K562 (cell line): ENCODE measurements around the gene PTGER3. TPM values are rescaled to one million over a fixed set of nuclear protein-coding genes. Genes with fewer than 3 reads are reported as not detected.
A peak's percentile ranks its signal among the peaks of the same experiment; 100 is the strongest.

ENCODE experiments used
- CBFA2T3 ChIP-seq: fragments of 450-650 bp; IDR thresholded peaks from 2 replicates; pipeline ENCODE4 v1.6.1; 2017
- MCM5 ChIP-seq: fragments of 450-650 bp; IDR thresholded peaks from 2 replicates; pipeline ENCODE4 v1.6.1; 2016; ENCODE audit warnings: low read depth
- SREBF2 ChIP-seq: sonication (generic); formaldehyde crosslinking; IDR thresholded peaks from 2 replicates; pipeline ENCODE4 v1.4.0; 2020; ENCODE audit warnings: mild to moderate bottlenecking, missing genetic modification reagents
- ZNF584 ChIP-seq: fragments of 200-800 bp; sonication (Bioruptor generic); IDR thresholded peaks from 2 replicates; pipeline ENCODE4 v1.6.1; 2016; ENCODE audit warnings: low read depth, mild to moderate bottlenecking, missing genetic modification characterization, missing compliant biosample characterization
- polyA plus RNA-seq, 8 experiments: library from polyadenylated mRNA; depleted of rRNA in 4 of 8; stranded (reverse) in 5 of 8; unstranded in 3 of 8; fragments of >200 nt; fragmentation: Nextera tagmentation in 2 of 8; fragmentation: Illumina TruSeq in 1 of 8; extraction: Ambion mirVana in 2 of 8; extraction: Trizol in 1 of 8; gene quantifications; 2 replicates each; pipeline versions ENCODE4 v1.2.1 to v1.2.3, GENCODE V29; 2011 to 2014; ENCODE audit warnings: inconsistent platforms in 1 of 8, missing spikeins in 1 of 8
- total RNA-seq, 7 experiments: library from RNA; depleted of rRNA in 6 of 7; stranded (reverse); fragments of >200 nt in 6 of 7; fragmentation: Illumina TruSeq in 2 of 7; extraction: Trizol in 2 of 7; gene quantifications; 2 replicates each; pipeline versions ENCODE4 v1.2.1 to v1.2.3, GENCODE V29; 2011 to 2021; ENCODE audit warnings: low replicate concordance in 1 of 7
- TF ChIP-seq, protein P1 (sequence below): fragments of 200-800 bp; sonication (Bioruptor generic); IDR thresholded peaks from 2 replicates; pipeline ENCODE4 v1.6.1; 2016; ENCODE audit warnings: missing genetic modification characterization, missing compliant biosample characterization
- TF ChIP-seq, protein P2 (sequence below), 2 experiments: fragments of 450-650 bp in 1 of 2; sonication (generic) in 1 of 2; formaldehyde crosslinking in 1 of 2; IDR thresholded peaks in 1 of 2; conservative IDR thresholded peaks in 1 of 2; 2 replicates each; pipeline versions ENCODE4 v1.6.1 to v1.8.1; 2016 to 2023; ENCODE audit warnings: mild to moderate bottlenecking in 2 of 2, moderate library complexity in 2 of 2, inconsistent platforms in 1 of 2, missing genetic modification reagents in 1 of 2

PTGER3 gene
- total and polyA plus RNA-seq, 9 of the 15 experiments (the other 6 are each of a cell fraction or from before 2014, with no cell fraction given), result 3.8 to 28.5 (median 14.2) TPM

DNA sequence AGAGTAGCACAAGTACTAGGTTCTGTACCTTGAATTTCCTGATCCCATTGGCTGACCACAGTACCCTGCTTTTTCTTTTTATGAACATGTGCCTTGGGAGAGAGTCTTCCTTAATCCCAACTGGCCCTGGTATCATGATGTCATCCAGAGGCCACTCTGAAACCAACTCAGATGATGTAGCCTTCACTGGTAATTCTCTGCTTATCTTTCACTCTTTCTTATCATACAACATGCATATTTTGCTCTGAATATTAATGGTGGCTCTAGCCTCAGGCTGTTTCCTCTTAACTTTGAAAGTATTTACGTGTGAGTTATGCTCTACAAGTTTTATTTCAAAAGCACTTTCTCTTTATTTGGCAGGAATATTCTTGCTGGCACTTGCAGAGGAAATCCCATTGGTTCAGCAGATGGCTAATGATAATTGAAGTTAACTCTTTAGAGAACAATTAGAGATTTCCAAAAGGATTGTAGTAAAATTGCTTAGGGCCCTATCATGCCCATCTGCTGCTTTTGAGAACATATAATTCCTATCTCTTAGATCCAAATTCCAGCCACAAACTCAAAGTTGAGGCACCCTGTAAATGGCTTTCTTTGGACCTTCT is 86.1 kb downstream of the PTGER3 start (continued):
- TF ChIP-seq, protein P1, sequence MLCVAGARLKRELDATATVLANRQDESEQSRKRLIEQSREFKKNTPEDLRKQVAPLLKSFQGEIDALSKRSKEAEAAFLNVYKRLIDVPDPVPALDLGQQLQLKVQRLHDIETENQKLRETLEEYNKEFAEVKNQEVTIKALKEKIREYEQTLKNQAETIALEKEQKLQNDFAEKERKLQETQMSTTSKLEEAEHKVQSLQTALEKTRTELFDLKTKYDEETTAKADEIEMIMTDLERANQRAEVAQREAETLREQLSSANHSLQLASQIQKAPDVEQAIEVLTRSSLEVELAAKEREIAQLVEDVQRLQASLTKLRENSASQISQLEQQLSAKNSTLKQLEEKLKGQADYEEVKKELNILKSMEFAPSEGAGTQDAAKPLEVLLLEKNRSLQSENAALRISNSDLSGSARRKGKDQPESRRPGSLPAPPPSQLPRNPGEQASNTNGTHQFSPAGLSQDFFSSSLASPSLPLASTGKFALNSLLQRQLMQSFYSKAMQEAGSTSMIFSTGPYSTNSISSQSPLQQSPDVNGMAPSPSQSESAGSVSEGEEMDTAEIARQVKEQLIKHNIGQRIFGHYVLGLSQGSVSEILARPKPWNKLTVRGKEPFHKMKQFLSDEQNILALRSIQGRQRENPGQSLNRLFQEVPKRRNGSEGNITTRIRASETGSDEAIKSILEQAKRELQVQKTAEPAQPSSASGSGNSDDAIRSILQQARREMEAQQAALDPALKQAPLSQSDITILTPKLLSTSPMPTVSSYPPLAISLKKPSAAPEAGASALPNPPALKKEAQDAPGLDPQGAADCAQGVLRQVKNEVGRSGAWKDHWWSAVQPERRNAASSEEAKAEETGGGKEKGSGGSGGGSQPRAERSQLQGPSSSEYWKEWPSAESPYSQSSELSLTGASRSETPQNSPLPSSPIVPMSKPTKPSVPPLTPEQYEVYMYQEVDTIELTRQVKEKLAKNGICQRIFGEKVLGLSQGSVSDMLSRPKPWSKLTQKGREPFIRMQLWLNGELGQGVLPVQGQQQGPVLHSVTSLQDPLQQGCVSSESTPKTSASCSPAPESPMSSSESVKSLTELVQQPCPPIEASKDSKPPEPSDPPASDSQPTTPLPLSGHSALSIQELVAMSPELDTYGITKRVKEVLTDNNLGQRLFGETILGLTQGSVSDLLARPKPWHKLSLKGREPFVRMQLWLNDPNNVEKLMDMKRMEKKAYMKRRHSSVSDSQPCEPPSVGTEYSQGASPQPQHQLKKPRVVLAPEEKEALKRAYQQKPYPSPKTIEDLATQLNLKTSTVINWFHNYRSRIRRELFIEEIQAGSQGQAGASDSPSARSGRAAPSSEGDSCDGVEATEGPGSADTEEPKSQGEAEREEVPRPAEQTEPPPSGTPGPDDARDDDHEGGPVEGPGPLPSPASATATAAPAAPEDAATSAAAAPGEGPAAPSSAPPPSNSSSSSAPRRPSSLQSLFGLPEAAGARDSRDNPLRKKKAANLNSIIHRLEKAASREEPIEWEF, result no peak
- peak; percentile 53 for TF ChIP-seq CBFA2T3
- TF ChIP-seq, protein P2, sequence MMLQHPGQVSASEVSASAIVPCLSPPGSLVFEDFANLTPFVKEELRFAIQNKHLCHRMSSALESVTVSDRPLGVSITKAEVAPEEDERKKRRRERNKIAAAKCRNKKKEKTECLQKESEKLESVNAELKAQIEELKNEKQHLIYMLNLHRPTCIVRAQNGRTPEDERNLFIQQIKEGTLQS (IDR thresholded peaks at IDR 0.05), result peak; percentile 63; the same call in 1 of the 2 replicates
- TF ChIP-seq, protein P2 (CRISPR knock-in tag; conservative IDR thresholded peaks at IDR 0.05), result no peak
- no peak for TF ChIP-seq MCM5
- TF ChIP-seq ZNF584 (CRISPR knock-in tag), result peak; percentile 64; the same call in 1 of the 2 replicates
- TF ChIP-seq SREBF2 (CRISPR knock-in tag), result no peak
